Spleen (tissue), 11 donors: ENCODE results near the gene MAP2K5. TPM values are rescaled to one million over a fixed set of nuclear protein-coding genes. Genes with fewer than 3 reads are reported as not detected.

ENCODE experiments used
- DNase-seq: peaks from one replicate; pipeline ENCODE4 v3.0.0-alpha.2; 2020
- H3K27ac ChIP-seq, 8 donors: fragments of 200-600 bp; sonication (generic) in 7 of 8; 1 replicate in 4 of 8; 2 replicates in 4 of 8; pipeline versions ENCODE4 v1.5.0 to v1.8.0; 2016 to 2021; ENCODE audit warnings: inconsistent platforms in 4 of 8, mild to moderate bottlenecking in 4 of 8, moderate library complexity in 1 of 8
- H3K27me3 ChIP-seq, 7 donors: fragments of 200-600 bp; sonication (generic) in 6 of 7; replicated peaks in 1 of 7; 1 replicate in 4 of 7; 2 replicates in 3 of 7; pipeline versions ENCODE4 v1.5.0 to v1.8.0; 2016 to 2021; ENCODE audit warnings: inconsistent platforms in 3 of 7, mild to moderate bottlenecking in 1 of 7
- H3K36me3 ChIP-seq, 6 donors: fragments of 200-600 bp; sonication (generic) in 5 of 6; 1 replicate in 4 of 6; 2 replicates in 2 of 6; pipeline versions ENCODE4 v1.5.0 to v1.8.0; 2016 to 2021; ENCODE audit warnings: inconsistent platforms in 2 of 6
- H3K4me1 ChIP-seq, 6 donors: fragments of 200-600 bp; sonication (generic) in 5 of 6; 1 replicate in 3 of 6; 2 replicates in 3 of 6; pipeline versions ENCODE4 v1.5.0 to v1.8.0; 2016 to 2021; ENCODE audit warnings: inconsistent platforms in 3 of 6
- H3K4me3 ChIP-seq, 8 donors: fragments of 200-600 bp; sonication (generic) in 7 of 8; 1 replicate in 4 of 8; 2 replicates in 4 of 8; pipeline versions ENCODE4 v1.5.0 to v1.8.0; 2016 to 2021; ENCODE audit warnings: inconsistent platforms in 4 of 8, mild to moderate bottlenecking in 4 of 8, moderate library complexity in 2 of 8
- H3K9me3 ChIP-seq, 8 donors: fragments of 200-600 bp; sonication (generic) in 7 of 8; 1 replicate in 4 of 8; 2 replicates in 4 of 8; pipeline versions ENCODE4 v1.5.0 to v1.8.0; 2016 to 2021; ENCODE audit warnings: inconsistent platforms in 4 of 8
- POLR2A ChIP-seq, 3 donors: fragments of 450-650 bp; IDR thresholded peaks; one replicate each; pipeline ENCODE4 v1.5.1; 2017; ENCODE audit warnings: antibody characterized with exemption in 3 of 3, mild to moderate bottlenecking in 1 of 3
- POLR2AphosphoS5 ChIP-seq, 3 donors: sonication (generic); formaldehyde crosslinking; IDR thresholded peaks; one replicate each; pipeline ENCODE4 v1.5.1; 2017; ENCODE audit warnings: antibody characterized with exemption in 3 of 3
- WGBS, 5 donors: extraction: QIAGEN DNeasy Blood & Tissue Kit in 3 of 5; methylation state at CpG; one replicate each; pipeline versions ENCODE4 v1.1.5 to v1.1.7; 2013 to 2018; 5-methylcytosine and 5-hydroxymethylcytosine counted together
- intact Hi-C: fragments of 100-400 bp; cut with DNase I; formaldehyde crosslinking; loops from one replicate; pipeline ENCODE4 v1.15.0; 2023; ENCODE audit warnings: low total_unique reads
- polyA plus RNA-seq, 3 donors: library from polyadenylated mRNA; stranded (reverse); fragments of 200-250 nt; gene quantifications; one replicate each; pipeline ENCODE4 v1.2.1, GENCODE V29; 2013
- total RNA-seq, 7 donors: library from RNA; depleted of rRNA in 3 of 7; stranded (reverse); fragments of >200 nt in 3 of 7; fragmentation: NEBNext Ultra II Directional in 4 of 7; extraction: Animal tissue kit (Norgen Biotek cat#: 25700) in 4 of 7; gene quantifications; one replicate each; pipeline versions ENCODE4 v1.1.0 to v1.2.1, GENCODE V29; 2016 to 2021
- TF ChIP-seq, protein P1 (sequence below), 11 experiments: fragments of 200-600 bp in 7 of 11; fragments of 450-650 bp in 4 of 11; sonication (generic) in 4 of 11; IDR thresholded peaks in 8 of 11; conservative IDR thresholded peaks in 3 of 11; 1 replicate in 7 of 11; 2 replicates in 4 of 11; pipeline versions ENCODE4 v1.4.0 to v1.8.0; 2016 to 2021; ENCODE audit warnings: antibody characterized with exemption in 11 of 11, inconsistent platforms in 4 of 11, mild to moderate bottlenecking in 1 of 11
- donor health status: healthy with polysubstance abuse.
- donor health status: DM: no; HTN: no; CAD: no; lungs with moderate emphysema.
- donor health status: DM: no; HTN: no; CAD: no.
- donor health status: Bipolar disorder and iron deficiency.
- donor health status: healthy.
- donor health status: DM: no; HTN: no; CAD: no.
- donor health status: DM: yes; HTN: yes; CAD: no.

Gene MAP2K5
- total and polyA plus RNA-seq, 10 donors: 8.4 to 30.4 (median 14.6) TPM

DNA sequence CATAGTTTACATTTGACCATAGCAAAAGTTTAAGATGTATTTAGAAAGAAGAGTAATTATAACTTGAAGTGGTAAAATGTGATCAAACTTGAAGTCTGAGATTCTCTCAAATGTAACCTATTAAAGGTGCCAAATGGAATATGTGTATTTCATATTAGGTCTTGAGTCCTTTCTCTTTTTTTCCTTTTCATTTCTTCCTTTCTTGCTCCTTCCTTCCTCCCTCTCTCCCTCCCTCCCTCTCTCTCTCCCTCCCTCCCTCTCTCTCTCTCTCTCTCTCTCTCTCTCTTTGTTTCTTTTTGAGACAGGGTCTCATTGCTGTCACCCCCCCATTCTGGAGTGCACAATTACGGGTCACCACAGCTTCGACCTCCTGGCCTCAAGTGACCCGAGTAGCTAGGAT lies 47.7 kb downstream of the MAP2K5 start:
- H3K36me3 ChIP-seq: peaks cover 0 to 96% (median 34%) of the 10 kb centered on the region in 6 donors
- WGBS, 5 donors: 92 to 100% (median 98%) methylated on average over 3 of the region's 3 CpGs
- H3K27me3 ChIP-seq: no peaks in the 10 kb centered on the region

GRCh38 chr15:67592245-67592644 lies 49.7 kb downstream of the MAP2K5 start:
- H3K4me1 ChIP-seq: no peaks in the 10 kb centered on the region
- no peak for DNase-seq
- H3K27ac ChIP-seq: no peak overlapping the region
- no peaks in the 10 kb centered on the region for H3K27me3 ChIP-seq
- H3K4me3 ChIP-seq: no peak overlapping the region
- H3K36me3 ChIP-seq: peaks cover 0 to 94% (median 33%) of the 10 kb centered on the region in 6 donors
- H3K9me3 ChIP-seq: no peaks in the 10 kb centered on the region
- TF ChIP-seq, protein P1, sequence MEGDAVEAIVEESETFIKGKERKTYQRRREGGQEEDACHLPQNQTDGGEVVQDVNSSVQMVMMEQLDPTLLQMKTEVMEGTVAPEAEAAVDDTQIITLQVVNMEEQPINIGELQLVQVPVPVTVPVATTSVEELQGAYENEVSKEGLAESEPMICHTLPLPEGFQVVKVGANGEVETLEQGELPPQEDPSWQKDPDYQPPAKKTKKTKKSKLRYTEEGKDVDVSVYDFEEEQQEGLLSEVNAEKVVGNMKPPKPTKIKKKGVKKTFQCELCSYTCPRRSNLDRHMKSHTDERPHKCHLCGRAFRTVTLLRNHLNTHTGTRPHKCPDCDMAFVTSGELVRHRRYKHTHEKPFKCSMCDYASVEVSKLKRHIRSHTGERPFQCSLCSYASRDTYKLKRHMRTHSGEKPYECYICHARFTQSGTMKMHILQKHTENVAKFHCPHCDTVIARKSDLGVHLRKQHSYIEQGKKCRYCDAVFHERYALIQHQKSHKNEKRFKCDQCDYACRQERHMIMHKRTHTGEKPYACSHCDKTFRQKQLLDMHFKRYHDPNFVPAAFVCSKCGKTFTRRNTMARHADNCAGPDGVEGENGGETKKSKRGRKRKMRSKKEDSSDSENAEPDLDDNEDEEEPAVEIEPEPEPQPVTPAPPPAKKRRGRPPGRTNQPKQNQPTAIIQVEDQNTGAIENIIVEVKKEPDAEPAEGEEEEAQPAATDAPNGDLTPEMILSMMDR (IDR thresholded peaks at IDR 0.05 in 8 of 11, conservative IDR thresholded peaks at IDR 0.05 in 3 of 11): no peak
- TF ChIP-seq POLR2AphosphoS5 (IDR thresholded peaks at IDR 0.05) (no peak), POLR2A (IDR thresholded peaks at IDR 0.05) (no peak)
- intact Hi-C loops: no loop called here

More for the DNA sequence above, 47.7 kb downstream of the MAP2K5 start:
- Histone ChIP-seq H3K27ac (no peak overlapping the region), H3K4me1 (no peaks in the 10 kb centered on the region), H3K9me3 (no peaks in the 10 kb centered on the region), H3K4me3 (no peak overlapping the region)
- intact Hi-C loops: no loop called here
- no peak for DNase-seq
- TF ChIP-seq POLR2A (IDR thresholded peaks at IDR 0.05) (no peak), POLR2AphosphoS5 (IDR thresholded peaks at IDR 0.05) (no peak)
- TF ChIP-seq, protein P1 (IDR thresholded peaks at IDR 0.05 in 8 of 11, conservative IDR thresholded peaks at IDR 0.05 in 3 of 11): no peak

DNA sequence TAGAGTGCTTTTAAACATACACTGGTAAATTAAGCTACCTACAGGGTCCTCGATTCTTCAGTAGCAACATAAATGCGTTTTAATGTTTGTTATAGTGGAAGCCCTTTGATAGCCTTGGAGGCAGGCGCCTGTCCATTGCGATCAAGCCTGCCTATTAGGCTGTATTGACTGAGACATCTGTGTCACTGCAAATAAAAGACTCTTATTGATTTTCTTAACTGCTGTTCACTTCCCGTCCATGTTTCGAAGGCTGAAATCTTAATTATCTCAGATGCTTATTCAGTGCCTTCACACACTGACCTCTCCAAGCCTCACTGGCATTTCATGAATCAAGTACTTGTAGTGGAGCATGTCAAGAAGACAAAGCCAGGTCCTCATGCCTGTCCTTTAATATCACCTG lies 51.1 kb downstream of the MAP2K5 start:
- TF ChIP-seq POLR2AphosphoS5 (IDR thresholded peaks at IDR 0.05) (no peak), POLR2A (IDR thresholded peaks at IDR 0.05) (no peak)
- TF ChIP-seq, protein P1 (IDR thresholded peaks at IDR 0.05 in 8 of 11, conservative IDR thresholded peaks at IDR 0.05 in 3 of 11): no peak
- no peak overlapping the region for H3K27ac ChIP-seq
- H3K27me3 ChIP-seq: no peaks in the 10 kb centered on the region
- no peak for DNase-seq
- H3K4me1 ChIP-seq: no peaks in the 10 kb centered on the region
- no peaks in the 10 kb centered on the region for H3K9me3 ChIP-seq
- no peak overlapping the region for H3K4me3 ChIP-seq
- peaks cover 0 to 93% (median 21%) of the 10 kb centered on the region in 6 donors for H3K36me3 ChIP-seq
- 95 to 98% (median 96%) methylated on average over 6 of the region's 6 CpGs for WGBS, 5 donors
- intact Hi-C loops: no loop called here

GRCh38 chr15:67594770-67595169 lies 52.3 kb downstream of the MAP2K5 start:
- Histone ChIP-seq H3K27me3 (no peaks in the 10 kb centered on the region), H3K4me3 (no peak overlapping the region), H3K36me3 (peaks cover 0 to 84% (median 19%) of the 10 kb centered on the region in 6 donors), H3K27ac (no peak overlapping the region), H3K9me3 (no peaks in the 10 kb centered on the region), H3K4me1 (no peaks in the 10 kb centered on the region)
- intact Hi-C loops: no loop called here
- no peak for TF ChIP-seq POLR2AphosphoS5 (IDR thresholded peaks at IDR 0.05)
- TF ChIP-seq, protein P1 (IDR thresholded peaks at IDR 0.05 in 8 of 11, conservative IDR thresholded peaks at IDR 0.05 in 3 of 11): no peak
- no peak for TF ChIP-seq POLR2A (IDR thresholded peaks at IDR 0.05)
- DNase-seq: no peak
